ENCODE data around the gene SYNE2.

The SYNE2 gene

DNA sequence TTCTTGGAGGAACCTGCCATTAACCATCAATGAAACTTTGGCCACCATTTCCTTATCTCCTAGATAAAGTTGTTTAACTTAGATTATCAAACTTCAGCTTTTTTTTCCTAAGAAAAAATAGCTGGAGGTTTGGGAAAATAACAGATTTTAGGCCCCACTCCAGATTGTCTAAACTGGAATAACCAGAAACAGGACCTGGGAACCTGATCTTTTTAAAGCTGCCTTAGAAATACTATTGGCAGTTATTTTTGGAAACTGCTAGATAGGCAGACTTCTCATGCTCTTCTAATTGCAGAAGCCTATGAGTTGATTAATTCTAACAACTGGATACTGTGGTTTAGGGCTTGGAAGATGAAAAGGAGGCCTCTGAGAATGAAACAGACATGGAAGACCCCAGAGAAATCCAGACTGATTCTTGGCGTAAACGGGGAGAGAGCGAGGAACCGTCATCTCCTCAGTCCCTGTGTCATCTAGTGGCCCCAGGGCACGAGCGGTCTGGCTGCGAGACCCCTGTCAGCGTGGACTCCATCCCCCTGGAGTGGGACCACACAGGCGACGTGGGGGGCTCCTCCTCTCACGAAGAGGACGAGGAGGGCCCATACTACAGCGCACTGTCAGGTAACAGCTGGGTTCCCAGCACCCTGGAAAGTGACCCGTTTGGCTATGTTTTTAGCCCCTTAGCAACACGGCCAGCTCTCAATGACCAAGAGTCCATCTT, 361.2 kb downstream of the SYNE2 start:
- Histone ChIP-seq H3K4me3 (ENCODE audit: low read depth in 1 of 2, low read length in 2 of 2) (no peak overlapping the region), H3K4me1 (ENCODE audit: control insufficient read depth in 1 of 2, insufficient read depth in 2 of 2, low read length in 2 of 2) (peaks cover 0 to 5% of the 10 kb centered on the region in 2 donors)

DNA sequence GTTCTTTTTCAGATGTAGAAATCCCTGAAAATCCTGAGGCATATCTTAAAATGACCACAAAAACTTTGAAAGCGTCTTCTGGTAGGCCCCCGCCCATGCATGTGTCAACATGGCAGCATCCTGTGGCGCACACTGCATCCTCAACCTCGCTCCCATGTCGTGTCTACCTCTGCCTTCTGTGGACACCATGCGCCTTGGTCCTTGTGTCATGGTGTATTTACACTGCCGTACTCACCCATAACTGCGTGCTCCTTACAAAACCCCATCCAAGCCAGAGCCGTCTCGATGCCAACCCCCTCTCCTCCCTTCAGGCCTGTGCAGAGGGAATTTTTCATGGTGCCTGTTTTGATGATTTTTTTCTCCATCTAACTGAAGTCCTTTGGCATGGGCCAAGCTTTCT, 362.5 kb downstream of the SYNE2 start:
- H3K27me3 ChIP-seq (ENCODE audit: control insufficient read depth in 1 of 2, insufficient read depth in 2 of 2, low read length in 2 of 2): no peaks in the 10 kb centered on the region
- H3K9me3 ChIP-seq (ENCODE audit: control insufficient read depth in 1 of 2, low read length in 2 of 2): no peaks in the 10 kb centered on the region
- H3K9ac ChIP-seq (ENCODE audit: low read depth in 1 of 2, low read length in 2 of 2): no peak overlapping the region
- peaks cover 44 to 90% of the 10 kb centered on the region in 2 donors for H3K36me3 ChIP-seq (ENCODE audit: control insufficient read depth in 1 of 2, insufficient read depth in 2 of 2, low read length in 2 of 2)
- H3K4me3 ChIP-seq (ENCODE audit: low read depth in 1 of 2, low read length in 2 of 2): no peak overlapping the region
- H3K27ac ChIP-seq (ENCODE audit: low read depth, low read length): no peak overlapping the region
- no peaks in the 10 kb centered on the region for H3K4me1 ChIP-seq (ENCODE audit: control insufficient read depth in 1 of 2, insufficient read depth in 2 of 2, low read length in 2 of 2)

More for the DNA sequence above, 361.2 kb downstream of the SYNE2 start:
- no peak overlapping the region for H3K9ac ChIP-seq (ENCODE audit: low read depth in 1 of 2, low read length in 2 of 2)
- no peaks in the 10 kb centered on the region for H3K9me3 ChIP-seq (ENCODE audit: control insufficient read depth in 1 of 2, low read length in 2 of 2)
- peaks cover 38 to 90% of the 10 kb centered on the region in 2 donors for H3K36me3 ChIP-seq (ENCODE audit: control insufficient read depth in 1 of 2, insufficient read depth in 2 of 2, low read length in 2 of 2)
- H3K27ac ChIP-seq (ENCODE audit: low read depth, low read length): no peak overlapping the region
- H3K27me3 ChIP-seq (ENCODE audit: control insufficient read depth in 1 of 2, insufficient read depth in 2 of 2, low read length in 2 of 2): no peaks in the 10 kb centered on the region

DNA sequence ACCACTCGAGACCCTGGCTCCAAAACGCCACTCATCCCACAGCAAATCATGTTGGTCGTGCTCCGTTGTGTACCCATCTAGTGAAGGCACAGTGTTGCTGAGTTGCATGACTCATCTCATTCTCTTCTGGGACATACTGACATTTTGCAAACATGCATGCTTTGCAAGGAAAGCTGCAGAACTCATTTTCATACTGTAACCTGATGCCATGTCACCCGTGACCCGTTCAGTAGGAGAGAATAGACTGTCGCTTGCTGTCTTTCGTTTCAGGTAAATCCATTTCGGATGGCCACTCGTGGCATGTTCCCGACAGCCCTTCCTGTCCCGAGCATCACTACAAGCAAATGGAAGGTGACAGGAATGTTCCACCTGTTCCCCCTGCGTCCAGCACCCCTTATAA, 363.2 kb downstream of the SYNE2 start:
- Histone ChIP-seq H3K4me1 (ENCODE audit: control insufficient read depth in 1 of 2, insufficient read depth in 2 of 2, low read length in 2 of 2) (no peaks in the 10 kb centered on the region), H3K4me3 (ENCODE audit: low read depth in 1 of 2, low read length in 2 of 2) (no peak overlapping the region), H3K36me3 (ENCODE audit: control insufficient read depth in 1 of 2, insufficient read depth in 2 of 2, low read length in 2 of 2) (peaks cover 49 to 93% of the 10 kb centered on the region in 2 donors), H3K9ac (ENCODE audit: low read depth in 1 of 2, low read length in 2 of 2) (no peak overlapping the region), H3K9me3 (ENCODE audit: control insufficient read depth in 1 of 2, low read length in 2 of 2) (no peaks in the 10 kb centered on the region), H3K27ac (ENCODE audit: low read depth, low read length) (no peak overlapping the region), H3K27me3 (ENCODE audit: control insufficient read depth in 1 of 2, insufficient read depth in 2 of 2, low read length in 2 of 2) (no peaks in the 10 kb centered on the region)

DNA sequence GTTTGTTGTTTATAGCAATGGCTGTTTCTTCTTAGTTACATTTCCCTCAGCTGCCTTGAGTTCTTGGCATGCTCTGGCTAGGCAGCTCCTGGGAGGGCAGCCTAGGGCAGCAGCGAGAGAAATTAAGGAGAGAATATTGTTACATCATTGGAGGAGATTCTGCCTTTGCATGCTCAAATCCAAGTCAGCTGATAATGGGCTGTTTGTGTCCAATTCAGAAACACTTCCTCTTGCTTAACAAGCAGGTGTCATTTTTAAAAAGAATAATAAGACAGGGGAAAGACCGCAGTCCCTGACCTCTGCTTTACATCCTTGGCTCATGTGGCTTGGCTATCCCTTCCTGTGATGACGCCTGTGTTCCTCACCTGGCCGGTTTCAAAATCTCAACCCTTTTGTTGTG, 364.5 kb downstream of the SYNE2 start:
- no peaks in the 10 kb centered on the region for H3K9me3 ChIP-seq (ENCODE audit: control insufficient read depth in 1 of 2, low read length in 2 of 2)
- H3K4me1 ChIP-seq (ENCODE audit: control insufficient read depth in 1 of 2, insufficient read depth in 2 of 2, low read length in 2 of 2): no peaks in the 10 kb centered on the region
- peaks cover 51 to 91% of the 10 kb centered on the region in 2 donors for H3K36me3 ChIP-seq (ENCODE audit: control insufficient read depth in 1 of 2, insufficient read depth in 2 of 2, low read length in 2 of 2)
- no peak overlapping the region for H3K4me3 ChIP-seq (ENCODE audit: low read depth in 1 of 2, low read length in 2 of 2)
- no peaks in the 10 kb centered on the region for H3K27me3 ChIP-seq (ENCODE audit: control insufficient read depth in 1 of 2, insufficient read depth in 2 of 2, low read length in 2 of 2)
- no peak overlapping the region for H3K9ac ChIP-seq (ENCODE audit: low read depth in 1 of 2, low read length in 2 of 2)
- H3K27ac ChIP-seq (ENCODE audit: low read depth, low read length): no peak overlapping the region

DNA sequence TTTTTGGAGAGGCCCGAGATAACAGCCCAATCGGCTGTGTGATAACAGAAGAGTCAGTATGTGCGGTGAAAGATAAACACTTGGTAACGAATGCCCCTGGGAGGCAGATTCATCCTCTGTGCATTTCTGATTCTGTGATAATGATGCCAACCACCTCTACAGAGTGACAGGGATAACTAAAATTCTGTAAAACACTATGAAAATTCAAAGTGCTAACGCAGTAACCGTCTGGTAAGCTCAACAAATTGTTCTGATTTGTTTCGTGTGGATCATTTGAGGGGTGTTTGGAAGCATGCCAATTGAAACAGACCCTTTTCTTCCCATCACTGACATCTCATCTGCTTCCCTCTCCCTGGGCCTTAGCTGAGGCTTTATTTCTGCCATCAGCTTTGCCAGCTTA, 365.0 kb downstream of the SYNE2 start:
- Histone ChIP-seq H3K4me3 (ENCODE audit: low read depth in 1 of 2, low read length in 2 of 2) (no peak overlapping the region), H3K27ac (ENCODE audit: low read depth, low read length) (no peak overlapping the region), H3K36me3 (ENCODE audit: control insufficient read depth in 1 of 2, insufficient read depth in 2 of 2, low read length in 2 of 2) (peaks cover 55 to 90% of the 10 kb centered on the region in 2 donors), H3K9me3 (ENCODE audit: control insufficient read depth in 1 of 2, low read length in 2 of 2) (no peaks in the 10 kb centered on the region), H3K4me1 (ENCODE audit: control insufficient read depth in 1 of 2, insufficient read depth in 2 of 2, low read length in 2 of 2) (no peaks in the 10 kb centered on the region), H3K9ac (ENCODE audit: low read depth in 1 of 2, low read length in 2 of 2) (no peak overlapping the region), H3K27me3 (ENCODE audit: control insufficient read depth in 1 of 2, insufficient read depth in 2 of 2, low read length in 2 of 2) (no peaks in the 10 kb centered on the region)

DNA sequence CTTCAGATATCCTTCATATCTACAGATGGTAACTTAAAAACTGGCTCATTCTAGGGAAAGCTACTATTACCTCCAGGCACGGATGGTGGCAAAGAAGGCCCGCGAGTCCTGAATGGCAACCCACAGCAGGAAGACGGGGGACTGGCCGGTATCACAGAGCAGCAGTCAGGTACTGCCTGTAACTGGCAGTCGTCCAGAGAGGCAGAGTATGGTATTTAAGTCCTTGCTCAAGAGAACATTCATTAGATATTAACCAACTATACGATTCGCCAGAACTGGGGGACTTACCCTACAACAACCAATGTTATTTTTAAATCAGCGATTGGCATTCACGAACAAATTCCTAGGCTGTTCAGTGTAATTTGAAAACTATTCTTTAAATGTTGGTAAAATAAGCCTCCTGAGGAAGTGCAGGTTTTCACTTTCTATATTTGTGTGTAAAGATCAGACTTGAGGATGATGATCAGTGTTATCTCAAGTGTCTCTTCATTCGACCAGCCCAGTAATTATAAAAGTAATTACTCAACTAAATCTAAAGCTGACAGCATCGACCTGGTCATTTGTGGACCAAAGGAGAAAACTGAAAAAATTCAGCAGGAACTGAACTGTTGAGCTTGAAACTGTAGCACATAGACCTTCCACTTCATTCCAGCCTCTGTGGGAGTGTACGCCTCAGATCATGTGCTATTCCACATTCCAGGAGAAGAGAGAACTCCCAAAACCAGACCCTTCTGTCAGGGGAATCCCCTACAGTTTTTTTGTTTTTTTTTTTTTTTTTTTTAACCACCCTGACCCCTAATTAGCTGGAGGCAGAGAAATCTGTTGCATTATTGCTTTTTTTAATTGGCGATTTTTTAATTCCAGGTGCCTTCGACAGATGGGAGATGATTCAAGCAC, 365.8 kb downstream of the SYNE2 start:
- H3K4me3 ChIP-seq (ENCODE audit: low read depth in 1 of 2, low read length in 2 of 2): no peak overlapping the region
- H3K27me3 ChIP-seq (ENCODE audit: control insufficient read depth in 1 of 2, insufficient read depth in 2 of 2, low read length in 2 of 2): no peaks in the 10 kb centered on the region
- no peaks in the 10 kb centered on the region for H3K9me3 ChIP-seq (ENCODE audit: control insufficient read depth in 1 of 2, low read length in 2 of 2)
- H3K36me3 ChIP-seq (ENCODE audit: control insufficient read depth in 1 of 2, insufficient read depth in 2 of 2, low read length in 2 of 2): peaks cover 55 to 90% of the 10 kb centered on the region in 2 donors
- H3K4me1 ChIP-seq (ENCODE audit: control insufficient read depth in 1 of 2, insufficient read depth in 2 of 2, low read length in 2 of 2): no peaks in the 10 kb centered on the region
- no peak overlapping the region for H3K27ac ChIP-seq (ENCODE audit: low read depth, low read length)
- no peak overlapping the region for H3K9ac ChIP-seq (ENCODE audit: low read depth in 1 of 2, low read length in 2 of 2)

DNA sequence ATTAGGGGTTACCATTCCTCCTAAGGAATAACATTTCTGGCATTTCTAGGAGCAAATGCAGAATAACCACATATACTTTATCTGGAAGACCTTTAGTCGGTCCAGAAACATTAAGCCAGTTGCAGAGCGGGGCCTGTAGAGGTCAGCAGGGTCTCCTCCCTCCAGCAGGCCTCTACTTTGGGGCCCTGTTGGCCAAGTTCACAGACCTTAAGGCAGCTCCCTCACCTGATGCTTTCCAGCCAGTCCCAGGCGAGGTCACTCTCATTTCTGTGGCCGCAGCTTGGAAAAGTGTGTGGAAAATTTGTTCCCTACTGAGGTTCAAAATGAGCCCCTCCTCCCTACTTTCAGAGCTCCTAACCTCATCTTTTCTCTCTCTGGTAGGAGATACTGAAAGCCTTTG, 367.3 kb downstream of the SYNE2 start:
- H3K27me3 ChIP-seq (ENCODE audit: control insufficient read depth in 1 of 2, insufficient read depth in 2 of 2, low read length in 2 of 2): no peaks in the 10 kb centered on the region
- H3K9me3 ChIP-seq (ENCODE audit: control insufficient read depth in 1 of 2, low read length in 2 of 2): no peaks in the 10 kb centered on the region
- no peak overlapping the region for H3K27ac ChIP-seq (ENCODE audit: low read depth, low read length)
- no peak overlapping the region for H3K9ac ChIP-seq (ENCODE audit: low read depth in 1 of 2, low read length in 2 of 2)
- H3K4me3 ChIP-seq (ENCODE audit: low read depth in 1 of 2, low read length in 2 of 2): no peak overlapping the region
- peaks cover 58 to 93% of the 10 kb centered on the region in 2 donors for H3K36me3 ChIP-seq (ENCODE audit: control insufficient read depth in 1 of 2, insufficient read depth in 2 of 2, low read length in 2 of 2)
- H3K4me1 ChIP-seq (ENCODE audit: control insufficient read depth in 1 of 2, insufficient read depth in 2 of 2, low read length in 2 of 2): no peaks in the 10 kb centered on the region

DNA sequence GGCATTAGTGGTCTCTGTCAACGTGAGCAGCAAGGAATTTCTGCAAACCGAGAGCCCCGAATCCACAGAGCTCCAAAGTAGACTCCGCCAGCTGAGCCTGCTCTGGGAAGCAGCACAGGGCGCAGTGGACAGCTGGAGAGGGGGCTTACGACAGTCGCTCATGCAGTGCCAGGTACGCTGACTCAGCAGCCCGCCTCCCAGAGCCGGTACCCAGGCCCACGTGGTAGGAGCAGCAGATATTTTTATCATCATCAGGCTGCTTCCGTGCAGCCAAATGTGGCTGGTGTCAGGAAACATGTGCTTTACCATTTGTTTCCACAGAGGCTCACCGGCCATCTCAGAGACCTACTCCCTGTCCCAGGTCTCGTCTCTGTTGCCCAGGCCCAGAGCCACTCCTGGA, 367.7 kb downstream of the SYNE2 start:
- no peaks in the 10 kb centered on the region for H3K27me3 ChIP-seq (ENCODE audit: control insufficient read depth in 1 of 2, insufficient read depth in 2 of 2, low read length in 2 of 2)
- no peak overlapping the region for H3K9ac ChIP-seq (ENCODE audit: low read depth in 1 of 2, low read length in 2 of 2)
- no peaks in the 10 kb centered on the region for H3K9me3 ChIP-seq (ENCODE audit: control insufficient read depth in 1 of 2, low read length in 2 of 2)
- peaks cover 62 to 93% of the 10 kb centered on the region in 2 donors for H3K36me3 ChIP-seq (ENCODE audit: control insufficient read depth in 1 of 2, insufficient read depth in 2 of 2, low read length in 2 of 2)
- no peak overlapping the region for H3K27ac ChIP-seq (ENCODE audit: low read depth, low read length)
- no peak overlapping the region for H3K4me3 ChIP-seq (ENCODE audit: low read depth in 1 of 2, low read length in 2 of 2)
- no peaks in the 10 kb centered on the region for H3K4me1 ChIP-seq (ENCODE audit: control insufficient read depth in 1 of 2, insufficient read depth in 2 of 2, low read length in 2 of 2)

DNA sequence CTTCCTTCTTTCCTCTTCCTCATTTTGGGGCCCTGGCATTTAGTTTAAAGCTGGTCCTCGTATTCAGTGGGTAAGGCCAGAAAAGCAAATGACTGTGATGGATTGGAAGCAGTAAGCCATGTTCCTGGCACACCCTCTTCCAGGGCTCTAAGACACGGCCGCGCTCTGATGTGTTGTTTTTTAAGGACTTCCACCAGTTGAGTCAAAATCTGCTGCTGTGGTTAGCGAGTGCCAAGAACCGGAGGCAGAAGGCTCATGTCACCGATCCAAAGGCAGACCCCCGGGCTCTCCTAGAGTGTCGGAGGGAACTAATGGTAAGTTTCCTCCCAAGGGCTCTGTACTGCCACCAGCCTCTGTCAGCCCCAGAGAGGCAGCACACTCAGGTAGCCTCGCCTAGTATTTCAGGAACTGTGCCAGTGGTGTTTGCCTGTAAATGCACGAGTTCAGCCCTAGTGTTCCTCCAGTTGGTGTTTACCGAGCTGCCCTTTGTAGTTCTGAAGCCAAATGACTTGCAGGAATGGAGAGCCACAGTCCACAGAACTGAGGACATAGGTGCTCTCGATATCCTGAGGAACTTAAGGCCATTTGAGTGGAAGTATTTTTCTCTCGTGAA, 368.7 kb downstream of the SYNE2 start:
- Histone ChIP-seq H3K9me3 (ENCODE audit: control insufficient read depth in 1 of 2, low read length in 2 of 2) (no peaks in the 10 kb centered on the region), H3K4me3 (ENCODE audit: low read depth in 1 of 2, low read length in 2 of 2) (no peak overlapping the region), H3K9ac (ENCODE audit: low read depth in 1 of 2, low read length in 2 of 2) (no peak overlapping the region), H3K27ac (ENCODE audit: low read depth, low read length) (no peak overlapping the region), H3K4me1 (ENCODE audit: control insufficient read depth in 1 of 2, insufficient read depth in 2 of 2, low read length in 2 of 2) (no peaks in the 10 kb centered on the region), H3K36me3 (ENCODE audit: control insufficient read depth in 1 of 2, insufficient read depth in 2 of 2, low read length in 2 of 2) (peaks cover 57 to 93% of the 10 kb centered on the region in 2 donors), H3K27me3 (ENCODE audit: control insufficient read depth in 1 of 2, insufficient read depth in 2 of 2, low read length in 2 of 2) (no peaks in the 10 kb centered on the region)
